CD4-positive, alpha-beta T cell treated with Interleukin-12 subunit alpha and Interleukin-12 subunit beta, for 1 hour (primary cell): Measurements from ENCODE around the gene EEF1AKMT4.
"Not testable (repeated sequence)": the region's sequence is repeated elsewhere in the genome, so short reads cannot be mapped to it uniquely, and the experiment has no call there.

Experiments
- DNase-seq: peaks from one replicate; pipeline ENCODE4 v3.0.0-alpha.2; 2020

The EEF1AKMT4 gene

GRCh38 chr3:184261270-184261853, 11.9 kb downstream of the EEF1AKMT4 start, which contains the start of gene CAMK2N2:
Gene CAMK2N2 (minus strand): TSS chr3:184261553. CDS start chr3:184261285, 268 bp downstream.
- peak; percentile 75 for DNase-seq

GRCh38 chr3:184261854-184262763, 12.6 kb downstream of the EEF1AKMT4 start:
- no peak for DNase-seq

GRCh38 chr3:184262764-184263179, 13.3 kb downstream of the EEF1AKMT4 start:
- no peak for DNase-seq

DNA sequence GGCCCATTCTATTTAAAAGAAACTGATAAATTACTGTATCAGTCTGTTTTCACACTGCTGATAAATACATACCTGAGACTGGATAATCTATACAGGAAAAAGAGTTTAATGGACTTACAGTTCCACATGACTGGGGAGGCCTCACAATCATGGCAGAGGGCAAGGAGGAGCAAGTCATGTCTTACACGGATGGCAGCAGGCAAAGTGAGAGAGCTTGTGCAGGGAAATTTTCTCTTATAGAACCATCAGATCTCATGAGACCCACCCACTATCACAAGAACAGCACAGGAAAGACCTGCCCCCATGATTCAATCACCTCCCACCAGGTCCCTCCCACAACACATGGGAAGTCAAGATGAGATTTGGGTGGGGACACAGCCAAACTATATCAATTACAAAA, 17.8 kb downstream of the EEF1AKMT4 start:
- not testable (repeated sequence) for DNase-seq

GRCh38 chr3:184272269-184272668, 22.8 kb downstream of the EEF1AKMT4 start:
- no peak for DNase-seq

DNA sequence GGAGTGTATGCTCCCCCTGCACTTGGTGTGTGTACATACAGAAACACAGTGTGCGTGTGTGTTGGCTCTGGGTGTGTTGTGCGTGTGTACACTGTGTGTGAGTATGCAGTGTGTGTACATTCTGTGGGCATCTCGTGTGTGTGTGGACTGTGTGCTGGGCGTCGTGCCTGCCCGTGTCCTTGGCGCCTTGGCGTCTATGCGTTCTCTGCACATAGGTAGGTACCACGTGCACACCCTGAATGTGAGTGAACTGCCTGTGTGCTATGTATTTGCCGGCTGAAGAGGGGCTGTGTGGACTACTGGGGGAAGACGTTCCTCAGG, 25.9 kb downstream of the EEF1AKMT4 start:
- no peak for DNase-seq

GRCh38 chr3:184275961-184276910, 26.8 kb downstream of the EEF1AKMT4 start, which contains the start of gene ECE2:
Gene ECE2 (plus strand): TSS chr3:184276022. CDS start chr3:184276154, 132 bp downstream.
- no peak for DNase-seq

DNA sequence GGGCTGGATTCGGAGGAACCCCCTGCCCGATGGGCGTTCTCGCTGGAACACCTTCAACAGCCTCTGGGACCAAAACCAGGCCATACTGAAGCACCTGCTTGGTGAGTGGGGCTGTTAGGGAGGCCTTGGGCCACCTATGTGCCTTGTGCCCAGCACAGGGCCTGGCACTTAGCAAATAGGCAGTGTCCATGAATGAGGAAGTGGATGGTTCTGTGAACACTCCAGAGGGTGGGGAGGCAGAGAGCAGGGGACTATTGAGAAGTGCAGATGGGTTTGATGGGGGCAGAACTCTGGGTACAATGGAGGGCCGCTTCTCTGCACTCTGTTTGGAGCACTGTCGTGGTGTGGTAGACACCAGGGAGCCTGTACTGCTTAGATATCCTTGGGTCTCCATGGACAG, 27.9 kb downstream of the EEF1AKMT4 start:
- no peak for DNase-seq

DNA sequence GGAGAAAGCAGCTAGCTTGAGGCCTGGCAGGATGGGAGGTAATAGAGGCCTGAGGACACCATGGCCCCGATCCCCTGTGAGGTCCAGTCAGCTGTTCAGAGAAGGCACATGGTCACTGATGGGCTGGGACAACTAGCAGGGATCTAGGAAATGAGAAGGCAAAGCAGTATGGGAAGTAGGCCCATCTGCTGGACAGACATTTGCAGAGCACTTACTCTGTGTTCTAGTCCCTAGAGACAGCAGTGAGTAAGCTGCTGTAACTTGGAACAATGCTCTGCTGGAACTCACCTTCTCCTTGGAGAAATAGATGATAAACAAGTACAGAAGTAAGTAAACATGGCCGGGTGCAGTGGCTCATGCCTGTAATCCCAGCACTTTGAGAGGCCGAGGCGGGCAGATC, 33.5 kb downstream of the EEF1AKMT4 start:
- DNase-seq, result no peak

DNA sequence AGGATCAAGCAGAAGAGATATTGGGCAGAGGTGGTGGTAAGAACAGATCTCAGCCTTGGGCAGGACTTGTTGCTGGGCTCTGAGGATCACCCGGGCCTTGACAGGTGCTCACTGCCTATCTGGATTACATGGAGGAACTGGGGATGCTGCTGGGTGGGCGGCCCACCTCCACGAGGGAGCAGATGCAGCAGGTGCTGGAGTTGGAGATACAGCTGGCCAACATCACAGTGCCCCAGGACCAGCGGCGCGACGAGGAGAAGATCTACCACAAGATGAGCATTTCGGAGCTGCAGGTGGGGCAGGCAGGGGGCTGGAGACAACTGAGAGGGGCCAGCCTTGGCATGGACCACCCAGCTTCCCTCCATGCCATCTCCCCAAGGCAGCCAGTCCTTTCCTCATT, 34.2 kb downstream of the EEF1AKMT4 start:
- no peak for DNase-seq

- peak; percentile 36 for DNase-seq
Measured at GRCh38 chr3:184284696-184285095, 35.2 kb downstream of the EEF1AKMT4 start.

- DNase-seq, result peak; percentile 60
Measured at GRCh38 chr3:184289426-184289938, 40.0 kb downstream of the EEF1AKMT4 start.

- no peak for DNase-seq
Measured at GRCh38 chr3:184290331-184290730, 40.9 kb downstream of the EEF1AKMT4 start.

DNA sequence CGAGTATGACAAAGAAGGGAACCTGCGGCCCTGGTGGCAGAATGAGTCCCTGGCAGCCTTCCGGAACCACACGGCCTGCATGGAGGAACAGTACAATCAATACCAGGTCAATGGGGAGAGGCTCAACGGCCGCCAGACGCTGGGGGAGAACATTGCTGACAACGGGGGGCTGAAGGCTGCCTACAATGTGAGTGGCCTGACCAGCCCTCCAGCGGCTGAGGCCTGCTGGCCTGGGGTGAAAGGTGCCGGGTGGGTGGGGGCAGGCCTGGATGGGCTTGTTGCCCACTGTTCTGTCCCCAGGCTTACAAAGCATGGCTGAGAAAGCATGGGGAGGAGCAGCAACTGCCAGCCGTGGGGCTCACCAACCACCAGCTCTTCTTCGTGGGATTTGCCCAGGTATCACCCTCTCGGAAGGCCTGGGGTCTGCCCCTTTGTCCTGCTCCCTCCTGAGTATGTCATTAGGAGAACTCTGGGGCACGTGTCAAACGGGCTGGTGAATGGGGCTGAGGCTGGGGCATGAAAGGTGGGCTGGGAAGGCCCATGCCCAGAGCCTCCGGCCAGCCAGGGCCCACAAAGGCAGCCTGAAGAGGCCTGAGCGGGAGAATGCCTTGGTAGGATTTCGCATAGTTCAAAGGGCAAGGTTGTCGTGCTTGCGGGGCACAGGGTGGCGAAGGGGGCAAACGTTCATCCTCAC, 41.7 kb downstream of the EEF1AKMT4 start:
- no peak for DNase-seq

GRCh38 chr3:184291738-184292445, 42.4 kb downstream of the EEF1AKMT4 start:
- DNase-seq, result no peak

DNA sequence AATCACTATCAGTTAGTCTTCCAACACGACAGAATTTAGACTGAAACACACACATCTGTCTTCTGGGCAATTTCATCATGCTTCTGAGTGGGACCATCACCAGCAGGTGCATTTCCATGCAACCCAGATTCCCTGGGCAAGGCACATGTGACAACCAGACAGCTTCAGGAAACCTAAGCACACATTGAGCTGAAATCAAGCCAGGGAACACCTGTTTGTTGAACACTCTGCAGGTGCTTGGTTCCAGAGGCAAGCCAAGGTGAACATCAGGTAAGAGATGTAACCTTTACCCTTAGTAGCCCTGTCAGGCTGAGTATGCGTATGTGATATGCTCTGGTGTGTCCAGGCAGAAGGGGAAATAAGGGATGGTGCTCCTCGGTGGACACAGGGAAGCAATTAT, 46.3 kb downstream of the EEF1AKMT4 start:
- no peak for DNase-seq

- no peak for DNase-seq
Measured at GRCh38 chr3:184296616-184297015, 47.1 kb downstream of the EEF1AKMT4 start.

GRCh38 chr3:184298759-184299487, 49.5 kb downstream of the EEF1AKMT4 start, which contains the start of gene PSMD2:
Gene PSMD2 (plus strand): TSS chr3:184299241. CDS start chr3:184299267, 26 bp downstream.
- DNase-seq, result peak; percentile 98

DNA sequence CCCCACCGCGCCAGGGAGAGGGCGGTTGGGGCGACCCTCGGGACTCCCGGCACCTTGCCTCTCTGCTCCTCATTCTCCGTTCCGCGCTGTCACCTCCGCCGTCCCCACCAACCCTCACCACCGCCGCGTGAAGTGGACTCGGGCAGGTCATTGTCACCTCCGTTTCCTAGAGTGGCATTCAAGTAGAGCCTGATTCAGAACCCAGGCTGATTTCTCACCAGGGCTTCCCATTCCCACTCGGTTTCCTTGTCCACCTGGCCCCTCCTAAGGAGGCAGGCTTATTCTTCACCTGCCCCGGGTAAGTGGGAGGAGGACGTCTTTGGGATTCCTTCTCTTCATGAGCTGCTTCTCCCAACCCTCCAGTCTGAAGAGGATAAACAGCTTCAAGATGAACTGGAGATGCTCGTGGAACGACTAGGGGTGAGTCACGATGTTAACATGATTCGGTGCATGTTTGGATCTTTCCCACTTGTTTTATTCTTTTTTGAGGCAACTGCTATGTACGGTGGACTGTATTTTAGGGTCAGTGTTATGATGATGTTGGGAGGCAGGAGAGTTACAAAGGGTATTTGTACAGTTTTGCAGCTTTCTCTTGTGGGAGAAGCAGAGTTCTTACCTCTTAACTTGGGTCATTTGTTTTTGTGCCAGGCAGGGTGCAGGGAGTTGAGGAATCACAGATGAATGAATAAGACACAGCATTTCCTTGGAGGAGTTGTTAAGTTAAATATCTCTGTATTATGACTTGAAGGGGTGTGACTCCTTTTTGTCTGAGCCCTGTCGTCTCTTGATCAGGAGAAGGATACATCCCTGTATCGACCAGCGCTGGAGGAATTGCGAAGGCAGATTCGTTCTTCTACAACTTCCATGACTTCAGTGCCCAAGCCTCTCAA, 50.3 kb downstream of the EEF1AKMT4 start:
- DNase-seq, result no peak

GRCh38 chr3:184300378-184300720, 50.9 kb downstream of the EEF1AKMT4 start:
- DNase-seq, result no peak
